SK-N-SH treated with all-trans-retinoic acid at 6 μM for 48 hours (cell line): ENCODE data around the gene ZNF441.
"Not testable (repeated sequence)": the region's sequence is repeated elsewhere in the genome, so short reads cannot be mapped to it uniquely, and the experiment has no call there.

Experiments
- ATAC-seq: fragments of 200-7000 bp; cut with Tn5 transposase; 3 replicates; pipeline ENCODE4 v1.9.1; 2020; ENCODE audit warnings: mild to moderate bottlenecking, moderate library complexity
- BACH2 ChIP-seq: fragments of 250-450 bp; sonication (Bioruptor Pico); IDR thresholded peaks from 2 replicates; pipeline ENCODE4 v1.9.0; 2021; ENCODE audit warnings: mild to moderate bottlenecking, borderline replicate concordance
- CSDC2 ChIP-seq: fragments of 250-450 bp; sonication (Bioruptor Pico); IDR thresholded peaks from 2 replicates; pipeline ENCODE4 v1.5.0; 2020; ENCODE audit warnings: mild to moderate bottlenecking, moderate library complexity
- ESRRG ChIP-seq: fragments of 250-450 bp; sonication (Bioruptor Pico); IDR thresholded peaks from 2 replicates; pipeline ENCODE4 v1.6.1; 2021; ENCODE audit warnings: mild to moderate bottlenecking
- OSR1 ChIP-seq: fragments of 250-450 bp; sonication (Bioruptor Pico); IDR thresholded peaks from 2 replicates; pipeline ENCODE4 v1.8.0; 2022; ENCODE audit warnings: moderate library complexity, mild to moderate bottlenecking, inconsistent platforms
- PATZ1 ChIP-seq: fragments of 250-450 bp; sonication (Bioruptor Pico); IDR thresholded peaks from 2 replicates; pipeline ENCODE4 v1.8.0; 2020; ENCODE audit warnings: mild to moderate bottlenecking, moderate library complexity, borderline replicate concordance
- SNAI2 ChIP-seq: fragments of 250-450 bp; sonication (Bioruptor Pico); IDR thresholded peaks from 2 replicates; pipeline ENCODE4 v1.5.0; 2020; ENCODE audit warnings: mild to moderate bottlenecking, moderate library complexity
- TCF4 ChIP-seq: fragments of 250-450 bp; sonication (Bioruptor Pico); IDR thresholded peaks from 2 replicates; pipeline ENCODE4 v1.8.0; 2021; ENCODE audit warnings: mild to moderate bottlenecking, moderate library complexity, borderline replicate concordance
- TOX ChIP-seq: fragments of 250-450 bp; sonication (Bioruptor Pico); IDR thresholded peaks from 2 replicates; pipeline ENCODE4 v1.8.0; 2021; ENCODE audit warnings: mild to moderate bottlenecking, moderate library complexity, borderline replicate concordance
- ZC3H10 ChIP-seq: fragments of 250-450 bp; sonication (Bioruptor Pico); IDR thresholded peaks from 2 replicates; pipeline ENCODE4 v1.5.1; 2021; ENCODE audit warnings: mild to moderate bottlenecking, moderate library complexity
- ZFP3 ChIP-seq: fragments of 250-450 bp; sonication (Bioruptor Pico); IDR thresholded peaks from 2 replicates; pipeline ENCODE4 v1.5.0; 2020; ENCODE audit warnings: mild to moderate bottlenecking, moderate library complexity
- ZFP30 ChIP-seq: fragments of 450-650 bp; formaldehyde crosslinking; IDR thresholded peaks from 2 replicates; pipeline ENCODE4 v1.5.0; 2022; ENCODE audit warnings: mild to moderate bottlenecking, moderate library complexity
- ZNF565 ChIP-seq: fragments of 450-650 bp; formaldehyde crosslinking; conservative IDR thresholded peaks from 2 replicates; pipeline ENCODE4 v1.5.0; 2020; ENCODE audit warnings: low read depth, mild to moderate bottlenecking, moderate library complexity
- ZNF70 ChIP-seq: fragments of 450-650 bp; formaldehyde crosslinking; IDR thresholded peaks from 2 replicates; pipeline ENCODE4 v1.5.0; 2020; ENCODE audit warnings: mild to moderate bottlenecking, moderate library complexity
- ZNF8 ChIP-seq: fragments of 450-650 bp; formaldehyde crosslinking; IDR thresholded peaks from 2 replicates; pipeline ENCODE4 v1.5.0; 2020; ENCODE audit warnings: mild to moderate bottlenecking, moderate library complexity
- TF ChIP-seq, protein P1 (sequence below): fragments of 250-450 bp; sonication (Bioruptor Pico); IDR thresholded peaks from 2 replicates; pipeline ENCODE4 v1.5.0; 2020; ENCODE audit warnings: mild to moderate bottlenecking, moderate library complexity
- TF ChIP-seq, protein P2 (sequence below): fragments of 250-450 bp; sonication (Bioruptor Pico); IDR thresholded peaks from 2 replicates; pipeline ENCODE4 v1.5.1; 2021; ENCODE audit warnings: mild to moderate bottlenecking, moderate library complexity
- TF ChIP-seq, protein P3 (sequence below): fragments of 250-450 bp; sonication (Bioruptor Pico); IDR thresholded peaks from 2 replicates; pipeline ENCODE4 v1.8.0; 2021; ENCODE audit warnings: low read depth, mild to moderate bottlenecking, moderate library complexity, borderline replicate concordance

ZNF441 gene

GRCh38 chr19:11814700-11815035 lies 47.9 kb downstream of the ZNF441 start (continued):
- TF ChIP-seq, protein P1, sequence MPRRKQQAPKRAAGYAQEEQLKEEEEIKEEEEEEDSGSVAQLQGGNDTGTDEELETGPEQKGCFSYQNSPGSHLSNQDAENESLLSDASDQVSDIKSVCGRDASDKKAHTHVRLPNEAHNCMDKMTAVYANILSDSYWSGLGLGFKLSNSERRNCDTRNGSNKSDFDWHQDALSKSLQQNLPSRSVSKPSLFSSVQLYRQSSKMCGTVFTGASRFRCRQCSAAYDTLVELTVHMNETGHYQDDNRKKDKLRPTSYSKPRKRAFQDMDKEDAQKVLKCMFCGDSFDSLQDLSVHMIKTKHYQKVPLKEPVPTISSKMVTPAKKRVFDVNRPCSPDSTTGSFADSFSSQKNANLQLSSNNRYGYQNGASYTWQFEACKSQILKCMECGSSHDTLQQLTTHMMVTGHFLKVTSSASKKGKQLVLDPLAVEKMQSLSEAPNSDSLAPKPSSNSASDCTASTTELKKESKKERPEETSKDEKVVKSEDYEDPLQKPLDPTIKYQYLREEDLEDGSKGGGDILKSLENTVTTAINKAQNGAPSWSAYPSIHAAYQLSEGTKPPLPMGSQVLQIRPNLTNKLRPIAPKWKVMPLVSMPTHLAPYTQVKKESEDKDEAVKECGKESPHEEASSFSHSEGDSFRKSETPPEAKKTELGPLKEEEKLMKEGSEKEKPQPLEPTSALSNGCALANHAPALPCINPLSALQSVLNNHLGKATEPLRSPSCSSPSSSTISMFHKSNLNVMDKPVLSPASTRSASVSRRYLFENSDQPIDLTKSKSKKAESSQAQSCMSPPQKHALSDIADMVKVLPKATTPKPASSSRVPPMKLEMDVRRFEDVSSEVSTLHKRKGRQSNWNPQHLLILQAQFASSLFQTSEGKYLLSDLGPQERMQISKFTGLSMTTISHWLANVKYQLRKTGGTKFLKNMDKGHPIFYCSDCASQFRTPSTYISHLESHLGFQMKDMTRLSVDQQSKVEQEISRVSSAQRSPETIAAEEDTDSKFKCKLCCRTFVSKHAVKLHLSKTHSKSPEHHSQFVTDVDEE (CRISPR knock-in tag), result no peak
- no peak for TF ChIP-seq BACH2 (CRISPR knock-in tag)
- TF ChIP-seq, all 23 proteins: peak for 0

DNA sequence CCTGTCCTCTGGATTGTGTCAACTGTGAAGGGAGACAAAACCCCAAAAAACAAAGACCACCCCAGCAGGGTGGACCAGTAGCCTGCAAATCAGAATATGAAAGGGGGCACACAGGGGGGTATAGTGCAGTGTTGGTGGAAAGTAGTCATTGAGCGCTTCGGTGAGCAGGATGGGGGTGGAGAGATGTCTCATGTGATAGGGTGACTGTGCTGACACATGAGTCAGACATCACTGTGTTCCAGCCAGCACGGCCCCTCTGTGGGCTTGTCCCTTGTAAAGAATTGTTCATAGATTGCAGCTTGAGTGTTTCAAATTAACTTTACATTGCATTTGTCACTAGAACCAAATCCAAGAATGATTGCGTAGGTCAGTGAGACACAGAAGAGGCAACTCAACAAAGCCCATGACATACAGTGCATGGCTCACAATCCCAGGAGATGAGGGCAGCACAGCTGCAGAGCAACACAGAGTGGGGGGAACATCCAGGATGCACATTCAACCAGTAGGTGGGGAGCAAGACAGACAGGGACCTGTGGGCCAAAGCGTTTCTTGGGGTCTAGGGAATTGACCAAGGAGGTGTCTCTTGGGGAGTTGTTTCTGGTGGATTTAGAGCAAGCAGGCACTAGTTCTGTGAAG lies 54.8 kb downstream of the ZNF441 start:
- no peak for ATAC-seq
- TF ChIP-seq TCF4 (CRISPR knock-in tag) (no peak), ZNF8 (CRISPR knock-in tag) (no peak), TOX (CRISPR knock-in tag) (no peak), ZFP3 (CRISPR knock-in tag) (no peak), ZFP30 (no peak), SNAI2 (CRISPR knock-in tag) (no peak), ZNF70 (CRISPR knock-in tag) (no peak), OSR1 (CRISPR knock-in tag) (no peak), CSDC2 (CRISPR knock-in tag) (no peak), PATZ1 (CRISPR knock-in tag) (no peak), ZNF565 (CRISPR knock-in tag) (no peak), ESRRG (CRISPR knock-in tag) (no peak), BACH2 (CRISPR knock-in tag) (no peak), ZC3H10 (CRISPR knock-in tag) (no peak)
- TF ChIP-seq, protein P1 (CRISPR knock-in tag), result no peak
- TF ChIP-seq, protein P2, sequence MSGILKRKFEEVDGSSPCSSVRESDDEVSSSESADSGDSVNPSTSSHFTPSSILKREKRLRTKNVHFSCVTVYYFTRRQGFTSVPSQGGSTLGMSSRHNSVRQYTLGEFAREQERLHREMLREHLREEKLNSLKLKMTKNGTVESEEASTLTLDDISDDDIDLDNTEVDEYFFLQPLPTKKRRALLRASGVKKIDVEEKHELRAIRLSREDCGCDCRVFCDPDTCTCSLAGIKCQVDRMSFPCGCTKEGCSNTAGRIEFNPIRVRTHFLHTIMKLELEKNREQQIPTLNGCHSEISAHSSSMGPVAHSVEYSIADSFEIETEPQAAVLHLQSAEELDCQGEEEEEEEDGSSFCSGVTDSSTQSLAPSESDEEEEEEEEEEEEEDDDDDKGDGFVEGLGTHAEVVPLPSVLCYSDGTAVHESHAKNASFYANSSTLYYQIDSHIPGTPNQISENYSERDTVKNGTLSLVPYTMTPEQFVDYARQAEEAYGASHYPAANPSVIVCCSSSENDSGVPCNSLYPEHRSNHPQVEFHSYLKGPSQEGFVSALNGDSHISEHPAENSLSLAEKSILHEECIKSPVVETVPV (CRISPR knock-in tag), result no peak
- TF ChIP-seq, protein P3, sequence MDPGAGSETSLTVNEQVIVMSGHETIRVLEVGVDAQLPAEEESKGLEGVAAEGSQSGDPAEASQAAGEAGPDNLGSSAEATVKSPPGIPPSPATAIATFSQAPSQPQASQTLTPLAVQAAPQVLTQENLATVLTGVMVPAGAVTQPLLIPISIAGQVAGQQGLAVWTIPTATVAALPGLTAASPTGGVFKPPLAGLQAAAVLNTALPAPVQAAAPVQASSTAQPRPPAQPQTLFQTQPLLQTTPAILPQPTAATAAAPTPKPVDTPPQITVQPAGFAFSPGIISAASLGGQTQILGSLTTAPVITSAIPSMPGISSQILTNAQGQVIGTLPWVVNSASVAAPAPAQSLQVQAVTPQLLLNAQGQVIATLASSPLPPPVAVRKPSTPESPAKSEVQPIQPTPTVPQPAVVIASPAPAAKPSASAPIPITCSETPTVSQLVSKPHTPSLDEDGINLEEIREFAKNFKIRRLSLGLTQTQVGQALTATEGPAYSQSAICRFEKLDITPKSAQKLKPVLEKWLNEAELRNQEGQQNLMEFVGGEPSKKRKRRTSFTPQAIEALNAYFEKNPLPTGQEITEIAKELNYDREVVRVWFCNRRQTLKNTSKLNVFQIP (CRISPR knock-in tag), result no peak

DNA sequence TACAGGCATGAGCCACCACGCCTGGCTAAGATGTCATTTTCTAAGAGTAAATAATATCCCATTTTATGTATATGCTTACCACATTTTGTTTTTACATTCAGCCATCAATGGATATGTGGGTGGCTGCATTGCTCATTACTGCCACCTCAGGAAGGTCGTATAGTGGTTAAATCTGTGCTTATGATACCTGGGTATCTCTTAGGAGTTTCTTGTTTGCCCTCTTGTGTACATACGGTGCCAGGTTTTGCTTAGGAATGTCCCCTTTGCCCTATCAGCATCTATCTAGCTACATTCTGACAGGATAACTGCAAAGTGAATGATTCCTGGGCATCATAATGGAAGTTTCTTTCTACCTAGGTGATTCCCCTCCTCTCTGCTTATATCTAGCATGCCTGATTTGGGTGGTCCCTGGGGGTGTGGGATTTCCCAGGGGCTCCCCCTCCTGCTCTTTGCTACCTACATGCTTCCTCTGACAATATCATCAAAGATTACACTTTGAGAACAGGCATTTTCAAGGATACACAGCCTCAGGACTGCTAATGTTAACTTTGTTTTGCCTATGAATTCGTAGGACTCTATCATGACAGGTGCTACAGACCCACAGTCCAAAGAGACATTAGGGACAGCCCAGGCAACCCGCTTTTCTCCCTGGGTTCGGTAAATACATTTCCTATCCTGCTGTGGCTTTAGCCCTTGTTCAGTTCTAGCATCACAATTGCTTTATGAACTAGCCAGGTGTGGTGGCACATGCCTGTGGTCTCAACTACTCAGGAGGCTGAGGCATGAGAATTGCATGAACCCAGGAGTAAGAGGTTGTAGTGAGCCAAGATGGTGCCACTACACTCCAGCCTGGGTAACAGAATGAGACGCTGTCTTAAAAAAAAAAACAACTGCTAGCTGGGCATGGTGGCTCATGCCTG lies 62.4 kb downstream of the ZNF441 start:
- not testable (repeated sequence) for ATAC-seq
